Mesodermal cell (in vitro differentiated cells): ENCODE measurements around the gene NDUFS5. TPM values are rescaled to one million over a fixed set of nuclear protein-coding genes. Genes with fewer than 3 reads are reported as not detected.
"Not testable (repeated sequence)": the region's sequence is repeated elsewhere in the genome, so short reads cannot be mapped to it uniquely, and the experiment has no call there.

ENCODE experiments used
- H3K27ac ChIP-seq: 2 replicates; pipeline ENCODE4 v1.7.0; 2013; ENCODE audit warnings: mild to moderate bottlenecking, low read depth, low read length, moderate library complexity; ENCODE audit not compliant: severe bottlenecking
- H3K36me3 ChIP-seq: 2 replicates; pipeline ENCODE4 v1.7.1; 2013; ENCODE audit warnings: mild to moderate bottlenecking, low read length, moderate library complexity; ENCODE audit not compliant: control insufficient read depth, insufficient read depth
- H3K4me1 ChIP-seq: one replicate; pipeline ENCODE4 v1.7.1; 2013; ENCODE audit warnings: mild to moderate bottlenecking, low read length; ENCODE audit not compliant: insufficient read depth, control insufficient read depth, poor library complexity, severe bottlenecking
- H3K4me3 ChIP-seq: 2 replicates; pipeline ENCODE4 v1.7.0; 2013; ENCODE audit warnings: low read length, control low read depth, mild to moderate bottlenecking; ENCODE audit not compliant: insufficient read depth, poor library complexity, severe bottlenecking; ENCODE audit errors: extremely low read depth
- H3K9me3 ChIP-seq: 2 replicates; pipeline ENCODE4 v1.7.1; 2013; ENCODE audit warnings: mild to moderate bottlenecking, low read length, moderate library complexity; ENCODE audit not compliant: control insufficient read depth
- WGBS, 2 experiments: methylation state at CpG; one replicate each; pipeline ENCODE4 v1.1.5; 2013; ENCODE audit warnings: missing lambda C conversion rate in 2 of 2; ENCODE audit not compliant: insufficient coverage in 2 of 2; 5-methylcytosine and 5-hydroxymethylcytosine counted together
- polyA plus RNA-seq, 2 experiments: library from polyadenylated mRNA; stranded (reverse); fragments of 50-300 nt; gene quantifications; one replicate each; pipeline ENCODE4 v1.2.3, GENCODE V29; 2013

Gene NDUFS5
- polyA plus RNA-seq (2013, experiment 1 of 2), result 433 TPM
- polyA plus RNA-seq (2013, experiment 2 of 2), result 442 TPM

- no peaks in the 10 kb centered on the region for H3K9me3 ChIP-seq
- H3K4me1 ChIP-seq, result peaks cover 5% of the 10 kb centered on the region
- peaks cover 32% of the 10 kb centered on the region for H3K36me3 ChIP-seq
- H3K4me3 ChIP-seq, result peak within 1 kb of the TSS; percentile 89
- H3K27ac ChIP-seq, result peak within 1 kb of the TSS; percentile 93
- WGBS, 2 experiments, result 1% methylated on average over 43 to 44 of the region's 47 CpGs
Observed at GRCh38 chr1:39026051-39026865, at the start of gene NDUFS5. NDUFS5 (plus strand) TSS chr1:39026350; CDS start chr1:39028725, 2,375 bp downstream.

- not testable (repeated sequence) for H3K4me1 ChIP-seq, H3K27ac ChIP-seq, H3K9me3 ChIP-seq, H3K4me3 ChIP-seq, H3K36me3 ChIP-seq
- WGBS, 2 experiments, result 87 to 92% methylated on average over 7 to 10 of the region's 12 CpGs
Observed at GRCh38 chr1:38977399-38978244, 48.5 kb upstream of the NDUFS5 start.

GRCh38 chr1:38978245-38978542 is 48.0 kb upstream of the NDUFS5 start:
- not testable (repeated sequence) for H3K9me3 ChIP-seq, H3K36me3 ChIP-seq, H3K4me1 ChIP-seq, H3K27ac ChIP-seq, H3K4me3 ChIP-seq
- WGBS, 2 experiments, result 100% methylated on average over 1 of the region's 6 CpGs; no CpG with 5 or more reads in 1 of the 2 experiments

GRCh38 chr1:38979380-38979779 is 46.8 kb upstream of the NDUFS5 start:
- H3K4me3 ChIP-seq, H3K9me3 ChIP-seq, H3K36me3 ChIP-seq, H3K27ac ChIP-seq, H3K4me1 ChIP-seq: not testable (repeated sequence)
- WGBS, 2 experiments, result 86 to 100% methylated on average over 1 of the region's 1 CpG

GRCh38 chr1:38989979-38990378 is 36.2 kb upstream of the NDUFS5 start:
- 60 to 78% methylated on average over 1 of the region's 2 CpGs for WGBS, 2 experiments
- H3K27ac ChIP-seq, result peak overlapping the region; percentile 78
- H3K36me3 ChIP-seq, result peaks cover 18% of the 10 kb centered on the region
- H3K4me3 ChIP-seq, result no peak overlapping the region
- no peaks in the 10 kb centered on the region for H3K9me3 ChIP-seq
- peaks cover 25% of the 10 kb centered on the region for H3K4me1 ChIP-seq

- peaks cover 22% of the 10 kb centered on the region for H3K36me3 ChIP-seq
- peak overlapping the region; percentile 78 for H3K27ac ChIP-seq
- H3K9me3 ChIP-seq, result no peaks in the 10 kb centered on the region
- peaks cover 23% of the 10 kb centered on the region for H3K4me1 ChIP-seq
- H3K4me3 ChIP-seq, result peak overlapping the region; percentile 95
- WGBS, 2 experiments, result 32 to 45% methylated on average over 3 to 5 of the region's 5 CpGs
Observed at GRCh38 chr1:38990386-38990737, 35.8 kb upstream of the NDUFS5 start.

GRCh38 chr1:38990738-38991637 is 35.2 kb upstream of the NDUFS5 start, which contains the start of gene AKIRIN1:
AKIRIN1 (plus strand) TSS chr1:38991276; CDS start chr1:38991381, 105 bp downstream.
- peaks cover 19% of the 10 kb centered on the region for H3K4me1 ChIP-seq
- 0% methylated on average over 48 to 54 of the region's 76 CpGs for WGBS, 2 experiments
- peak within 1 kb of the TSS; percentile 95 for H3K4me3 ChIP-seq
- peak within 1 kb of the TSS; percentile 90 for H3K27ac ChIP-seq
- peaks cover 28% of the 10 kb centered on the region for H3K36me3 ChIP-seq
- no peaks in the 10 kb centered on the region for H3K9me3 ChIP-seq

- WGBS, 2 experiments, result 0% methylated on average over 10 to 20 of the region's 30 CpGs
- H3K4me1 ChIP-seq, result peaks cover 17% of the 10 kb centered on the region
- no peaks in the 10 kb centered on the region for H3K9me3 ChIP-seq
- H3K4me3 ChIP-seq, result peak overlapping the region; percentile 95
- H3K27ac ChIP-seq, result peak overlapping the region; percentile 90
- H3K36me3 ChIP-seq, result peaks cover 32% of the 10 kb centered on the region
Observed at GRCh38 chr1:38991638-38992411, 34.3 kb upstream of the NDUFS5 start.

GRCh38 chr1:38992412-38993111 is 33.6 kb upstream of the NDUFS5 start:
- 18 to 27% methylated on average over 6 to 7 of the region's 11 CpGs for WGBS, 2 experiments
- peak overlapping the region; percentile 95 for H3K4me3 ChIP-seq
- H3K4me1 ChIP-seq, result peaks cover 18% of the 10 kb centered on the region
- H3K9me3 ChIP-seq, result no peaks in the 10 kb centered on the region
- H3K27ac ChIP-seq, result no peak overlapping the region
- H3K36me3 ChIP-seq, result peaks cover 38% of the 10 kb centered on the region
